NAMALWA (cell line): ENCODE measurements around the gene WDFY3.

ENCODE experiments used
- DNase-seq: peaks from one replicate; pipeline ENCODE4 v3.0.0-alpha.2; 2015; ENCODE audit warnings: low spot score

The WDFY3 gene

DNA sequence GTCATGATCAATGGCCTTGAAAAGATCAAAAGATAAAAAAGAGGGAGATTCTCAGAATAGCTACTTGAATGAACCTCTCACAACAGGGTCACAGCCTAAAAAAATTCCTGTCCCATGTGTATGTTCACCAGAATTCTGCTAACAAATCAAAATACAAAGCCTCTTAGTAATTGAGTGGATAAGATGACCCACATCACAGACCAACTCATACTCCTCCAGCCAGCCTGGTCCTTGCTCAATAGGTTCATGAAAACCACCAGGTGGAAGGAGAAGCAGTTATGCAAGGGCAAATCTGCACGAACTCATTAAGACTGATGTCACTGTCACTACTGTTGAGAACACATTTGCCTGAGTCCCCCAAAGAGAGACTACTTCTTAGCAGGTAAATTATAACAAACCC is 21.5 kb downstream of the WDFY3 start:
- DNase-seq, result no peak

- no peak for DNase-seq
These were observed 25.5 kb downstream of the WDFY3 start for GRCh38 chr4:84940960-84941359.

DNA sequence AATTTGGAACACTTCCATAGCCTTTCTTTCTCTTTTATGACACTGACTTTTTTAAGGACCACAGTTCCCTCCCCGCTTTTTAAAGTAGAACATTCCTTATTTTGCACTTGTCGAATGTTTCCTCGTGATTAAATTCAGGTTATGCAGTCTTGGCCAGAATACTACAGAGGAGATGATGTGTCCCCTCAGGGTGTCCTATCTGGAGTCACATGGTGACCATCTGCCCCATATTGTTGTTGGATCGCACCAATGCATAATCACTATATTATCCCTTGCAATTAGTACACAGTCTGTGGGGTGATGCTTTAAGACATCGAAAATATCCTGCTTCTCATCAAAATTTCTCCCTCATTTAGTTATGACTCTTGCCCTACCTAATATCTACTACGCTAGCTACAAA is 27.4 kb downstream of the WDFY3 start:
- DNase-seq, result no peak

DNA sequence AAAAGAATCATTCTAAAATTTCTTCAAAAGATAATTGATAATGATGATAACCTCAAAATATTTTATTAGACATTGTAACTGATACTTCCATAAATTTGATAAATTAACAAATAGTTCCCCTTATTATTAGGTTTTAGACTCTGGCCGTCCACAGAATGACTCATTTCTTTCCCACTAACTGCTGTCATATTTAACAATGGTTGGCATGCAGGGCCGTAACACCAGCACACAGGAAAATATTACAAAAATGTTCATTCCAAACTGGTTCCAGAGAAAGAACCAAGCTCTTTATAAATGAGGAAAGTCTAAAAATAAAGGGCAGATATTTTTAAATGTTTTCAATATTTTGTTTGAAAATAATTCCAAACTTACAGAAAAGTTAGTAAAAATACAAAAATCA is 28.2 kb downstream of the WDFY3 start:
- no peak for DNase-seq

DNA sequence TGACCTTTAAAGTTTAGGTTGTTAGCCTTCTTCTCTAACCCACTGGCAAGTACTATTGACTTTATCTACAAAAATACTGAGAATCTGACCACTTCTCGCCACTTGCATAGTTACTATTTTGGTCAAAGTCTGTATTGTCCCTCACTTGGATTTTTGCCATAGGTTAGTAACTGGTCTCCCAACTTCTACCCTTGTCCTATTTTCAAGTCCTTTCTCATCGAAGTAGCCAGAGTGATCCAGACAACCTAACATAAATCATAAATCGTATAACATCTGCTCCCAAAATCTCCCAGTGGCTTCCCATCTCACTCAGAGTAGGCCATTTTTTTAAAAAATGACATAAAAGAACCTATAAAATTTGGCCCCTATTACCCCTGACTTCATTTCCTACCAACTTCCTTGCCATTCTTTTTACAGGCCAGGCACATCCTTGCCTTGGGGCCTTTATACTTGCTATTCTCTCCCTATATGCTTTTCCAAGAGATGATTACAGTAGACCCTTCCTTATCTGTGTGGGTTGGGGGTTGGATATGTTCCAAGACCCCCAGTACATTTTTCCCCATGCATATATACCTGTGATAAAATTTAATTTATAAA is 29.0 kb downstream of the WDFY3 start:
- DNase-seq, result no peak

- no peak for DNase-seq
These were observed 30.4 kb downstream of the WDFY3 start for GRCh38 chr4:84936123-84936522.

- DNase-seq, result peak; percentile 1
These were observed 34.0 kb downstream of the WDFY3 start for GRCh38 chr4:84932462-84932861.

- no peak for DNase-seq
These were observed 34.5 kb downstream of the WDFY3 start for GRCh38 chr4:84931961-84932360.

GRCh38 chr4:84931274-84931673 is 35.2 kb downstream of the WDFY3 start:
- DNase-seq, result no peak

DNA sequence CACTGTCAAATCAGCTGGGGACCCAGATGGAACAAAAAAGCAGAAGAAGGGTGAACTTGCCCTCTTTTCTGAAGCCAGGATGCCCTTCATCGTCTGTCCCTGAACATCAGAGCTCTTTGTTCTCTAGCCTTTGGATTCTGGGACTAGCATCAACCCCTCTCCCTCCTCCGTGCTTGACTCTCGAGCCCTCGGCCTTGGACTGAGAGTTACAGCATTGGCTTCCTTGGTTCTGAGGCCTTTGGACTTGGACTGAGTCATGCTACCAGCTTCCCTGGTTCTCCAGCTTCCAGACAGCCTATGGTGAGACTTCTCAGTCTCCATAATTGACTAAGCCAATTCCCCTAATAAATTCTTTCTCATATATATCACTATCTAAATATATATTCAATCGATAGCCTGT is 38.4 kb downstream of the WDFY3 start:
- DNase-seq, result no peak

DNA sequence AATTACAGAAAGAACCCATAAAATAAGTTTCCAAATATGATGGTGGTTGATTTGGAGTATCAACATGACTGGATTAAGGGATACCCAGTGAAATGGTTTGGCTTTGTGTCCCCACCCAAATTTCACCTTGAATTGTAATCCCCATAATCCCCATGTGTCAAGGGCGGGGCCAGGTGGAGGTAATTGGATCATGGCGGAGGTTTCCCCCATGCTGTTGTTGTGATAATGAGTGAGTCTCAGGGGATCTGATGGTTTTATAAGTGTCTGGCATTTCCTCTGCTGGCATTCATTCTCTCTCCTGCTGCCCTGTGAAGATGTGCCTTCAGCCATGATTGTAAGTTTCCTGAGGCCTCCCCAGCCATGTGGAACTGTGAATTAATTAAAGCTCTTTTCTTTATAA is 39.1 kb downstream of the WDFY3 start:
- DNase-seq, result no peak

DNA sequence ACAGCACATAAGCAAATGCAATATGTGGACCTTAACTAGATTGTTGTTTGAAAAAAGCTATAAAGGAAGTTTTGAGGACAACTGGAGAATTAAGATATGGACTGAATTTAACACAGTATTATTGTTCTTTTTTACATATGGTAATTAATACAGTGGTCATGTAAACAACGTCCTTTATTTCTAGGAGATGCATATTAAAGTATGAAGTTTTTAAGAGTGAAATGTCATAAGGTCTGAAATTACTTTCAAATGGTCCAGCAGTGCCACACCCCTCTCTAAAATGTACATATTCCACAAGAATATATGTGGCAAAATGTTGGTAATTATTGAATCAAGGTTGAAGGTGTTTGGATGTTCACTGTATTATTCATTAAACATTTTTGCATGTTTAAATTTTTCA is 40.9 kb downstream of the WDFY3 start:
- no peak for DNase-seq

- no peak for DNase-seq
These were observed 42.1 kb downstream of the WDFY3 start for GRCh38 chr4:84924434-84924833.

DNA sequence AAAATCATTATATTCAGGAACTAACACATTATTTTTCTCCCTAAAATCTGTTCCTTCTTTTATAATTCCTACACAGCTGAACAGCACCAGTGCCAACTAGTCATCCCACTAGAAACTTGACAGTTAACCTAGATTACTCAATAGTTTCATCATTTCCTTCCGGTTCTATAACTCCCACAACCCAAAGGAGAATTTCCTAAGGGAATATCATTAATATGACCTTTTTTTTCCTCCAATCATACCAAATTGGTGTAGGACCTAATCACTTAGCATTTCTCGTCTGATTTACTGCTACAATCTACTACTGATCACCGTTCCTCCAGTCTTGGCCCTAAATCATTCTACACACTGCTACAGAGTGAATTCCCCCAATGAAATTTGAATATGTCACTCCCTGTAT is 45.9 kb downstream of the WDFY3 start:
- no peak for DNase-seq

DNA sequence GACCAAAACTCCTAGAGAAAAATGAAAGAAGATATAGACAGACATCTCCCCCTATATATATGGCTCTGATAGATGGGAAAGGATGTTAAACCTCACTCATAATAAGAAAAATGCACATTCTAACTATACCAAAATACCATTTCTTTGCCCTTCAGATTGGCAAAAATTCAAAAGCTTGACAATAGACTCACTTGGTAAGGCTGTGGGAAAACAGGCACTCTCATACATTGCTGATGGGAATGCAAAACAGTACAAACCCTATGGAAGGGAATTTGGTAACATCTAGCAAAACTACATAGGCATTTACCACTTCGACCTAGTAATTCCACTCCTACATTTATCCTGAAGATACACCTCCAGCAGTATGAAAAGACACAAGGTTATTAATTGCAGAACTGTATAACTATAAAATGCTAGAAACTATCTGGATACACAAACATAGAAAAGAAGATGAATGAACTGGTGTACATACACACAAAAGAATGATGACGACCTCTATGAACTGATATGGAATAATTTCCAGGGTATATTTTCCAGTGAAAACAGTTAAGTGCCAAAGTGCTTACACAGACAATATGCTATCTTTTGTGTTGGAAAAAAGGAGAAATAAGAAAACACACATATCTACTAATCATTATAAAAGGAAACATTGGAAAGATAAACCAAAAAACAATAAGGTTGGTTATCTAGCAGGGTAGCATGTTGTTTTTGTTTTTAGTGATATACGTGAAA is 48.5 kb downstream of the WDFY3 start:
- DNase-seq, result no peak

DNA sequence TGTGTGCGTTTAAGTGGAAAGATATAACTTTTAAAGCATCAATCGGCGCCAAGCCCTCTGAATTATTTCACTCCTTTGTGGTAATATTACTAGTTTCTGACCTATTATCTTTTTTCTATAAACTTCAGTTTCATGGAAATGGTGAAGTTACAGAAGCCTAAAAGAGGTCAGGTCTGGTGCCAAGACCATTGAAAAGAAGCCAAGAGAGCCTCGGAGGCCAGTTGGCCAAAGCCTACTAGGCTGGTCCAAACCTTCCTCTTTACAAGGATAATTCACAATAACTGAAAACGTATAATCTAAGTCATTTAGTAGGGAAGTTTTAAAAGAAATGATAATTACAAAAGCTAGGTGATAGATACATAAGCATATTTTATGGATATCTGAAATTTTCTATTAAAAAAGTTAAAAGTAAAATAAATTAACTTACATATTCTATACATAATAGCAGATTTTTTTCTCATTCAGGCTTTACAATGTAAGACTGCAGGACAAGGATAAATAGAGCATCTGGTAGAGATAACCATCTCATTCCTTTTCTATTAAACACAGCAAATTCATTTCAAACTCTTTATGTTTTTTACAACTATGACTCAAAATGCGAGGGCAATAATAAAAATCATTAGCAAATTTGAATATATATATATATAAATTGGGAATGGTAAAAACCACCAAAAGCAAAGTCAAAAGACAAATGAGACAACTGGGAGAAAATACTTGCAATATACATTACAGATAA is 49.2 kb downstream of the WDFY3 start:
- DNase-seq, result no peak

GRCh38 chr4:84916227-84916626 is 50.3 kb downstream of the WDFY3 start:
- DNase-seq, result no peak

GRCh38 chr4:84915396-84915780 is 51.1 kb downstream of the WDFY3 start:
- no peak for DNase-seq

GRCh38 chr4:84914686-84915395 is 51.6 kb downstream of the WDFY3 start:
- no peak for DNase-seq

DNA sequence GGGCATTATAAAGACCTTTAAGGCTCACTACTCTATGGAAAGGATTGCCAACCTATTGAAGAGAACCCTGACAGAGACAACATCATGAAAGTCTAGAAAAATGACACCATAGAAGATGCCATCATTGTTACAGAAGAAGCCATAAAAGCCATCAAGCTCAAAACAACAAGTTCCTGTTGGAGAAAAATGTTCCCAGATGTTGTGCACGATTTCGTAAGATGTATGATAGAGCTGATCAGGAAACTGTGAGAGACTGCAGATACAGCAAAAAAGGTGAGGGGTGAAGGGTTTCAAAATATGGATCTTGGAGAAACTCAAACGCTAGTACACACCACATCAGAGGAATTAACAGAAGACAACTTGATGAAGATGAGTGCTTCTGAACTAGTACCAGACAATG is 53.3 kb downstream of the WDFY3 start:
- no peak for DNase-seq

- DNase-seq, result no peak
These were observed 53.7 kb downstream of the WDFY3 start for GRCh38 chr4:84912741-84913140.

- no peak for DNase-seq
These were observed 57.6 kb downstream of the WDFY3 start for GRCh38 chr4:84908876-84909275.

DNA sequence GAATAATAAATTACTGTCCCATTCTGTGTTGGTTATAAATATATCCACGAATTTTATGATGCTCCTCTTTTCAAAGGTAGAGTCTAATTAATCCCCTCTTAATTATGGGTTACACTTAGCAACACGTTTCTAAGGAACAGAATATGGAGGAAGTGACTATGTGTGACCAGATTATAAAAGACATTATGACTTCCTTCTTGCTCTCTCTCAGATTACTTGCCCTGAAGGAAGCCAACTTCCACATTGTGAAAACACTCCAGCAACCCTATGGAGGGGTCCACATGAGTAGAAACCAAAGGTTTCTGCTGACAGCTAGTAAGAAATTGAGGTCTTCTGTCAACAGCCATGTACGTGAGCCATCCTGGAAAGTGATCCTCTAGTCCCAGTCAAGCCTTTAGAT is 59.3 kb downstream of the WDFY3 start:
- DNase-seq, result no peak
